PC-3 (cell line): ENCODE measurements around the gene TYROBP. TPM values are rescaled to one million over a fixed set of nuclear protein-coding genes. Genes with fewer than 3 reads are reported as not detected.

ENCODE experiments used
- ATAC-seq: fragments of 200-7000 bp; cut with Tn5 transposase; 2 replicates; pipeline ENCODE4 v1.9.1; 2020; ENCODE audit warnings: mild to moderate bottlenecking, moderate library complexity
- BruUV-seq: library from RNA; stranded (reverse); fragments of 400-500 nt; replicated peaks from 2 replicates; lab custom pipeline; 2021; lab: Mats Ljungman, UMichigan
- CTCF ChIA-PET: fragments of 300-600 bp; sonication (Branson Sonifier 250); formaldehyde crosslinking; loops from one replicate; lab custom pipeline; 2022; ENCODE audit warnings: antibody characterized with exemption; lab: Charles Lee
- POLR2A ChIA-PET: fragments of 300-600 bp; sonication (Branson Sonifier 250); formaldehyde crosslinking; loops from one replicate; lab custom pipeline; 2022; ENCODE audit warnings: antibody characterized with exemption; ENCODE audit not compliant: unreplicated experiment; lab: Charles Lee
- DNase-seq: peaks from one replicate; pipeline ENCODE4 v3.0.0-alpha.2; 2015
- H2AFZ ChIP-seq: fragments of 300-600 bp; sonication (generic); 2 replicates; pipeline ENCODE4 v1.6.0; 2016; ENCODE audit warnings: antibody characterized with exemption, low read length
- H3F3A ChIP-seq: fragments of 300-600 bp; sonication (generic); one replicate; pipeline ENCODE4 v1.6.0; 2017; ENCODE audit warnings: antibody characterized with exemption, low read length, control low read depth, mild to moderate bottlenecking; ENCODE audit not compliant: unreplicated experiment
- H3K27ac ChIP-seq: fragments of 300-600 bp; sonication (generic); 2 replicates; pipeline ENCODE4 v1.5.1; 2016; ENCODE audit warnings: mild to moderate bottlenecking, low read length
- H3K27me3 ChIP-seq: fragments of 300-600 bp; sonication (generic); 2 replicates; pipeline ENCODE4 v1.6.1; 2016; ENCODE audit warnings: low read length, mixed read lengths
- H3K36me3 ChIP-seq: fragments of 300-600 bp; sonication (generic); 2 replicates; pipeline ENCODE4 v1.6.1; 2016; ENCODE audit warnings: low read depth, mixed run types, low read length, mixed read lengths
- H3K4me1 ChIP-seq: fragments of 300-600 bp; sonication (generic); 2 replicates; pipeline ENCODE4 v1.5.1; 2016; ENCODE audit warnings: low read length; ENCODE audit not compliant: insufficient read depth
- H3K4me2 ChIP-seq: fragments of 300-600 bp; sonication (generic); 2 replicates; pipeline ENCODE4 v1.6.0; 2016; ENCODE audit warnings: low read length
- H3K4me3 ChIP-seq: fragments of 300-600 bp; sonication (generic); 2 replicates; pipeline ENCODE4 v1.5.1; 2016; ENCODE audit warnings: mild to moderate bottlenecking, low read length, mixed read lengths
- H3K79me2 ChIP-seq: fragments of 300-600 bp; sonication (generic); 2 replicates; pipeline ENCODE4 v1.6.1; 2017; ENCODE audit warnings: low read length, mixed read lengths
- H3K9ac ChIP-seq: fragments of 300-600 bp; sonication (generic); 2 replicates; pipeline ENCODE4 v1.6.0; 2016; ENCODE audit warnings: mild to moderate bottlenecking, low read length
- H3K9me2 ChIP-seq: fragments of 300-600 bp; sonication (generic); replicated peaks from 2 replicates; pipeline ENCODE4 v1.6.1; 2016; ENCODE audit warnings: mixed run types, low read length, mixed read lengths
- H3K9me3 ChIP-seq: fragments of 300-600 bp; sonication (generic); 2 replicates; pipeline ENCODE4 v1.6.1; 2016; ENCODE audit warnings: low read length, mixed read lengths
- H4K20me1 ChIP-seq: fragments of 300-600 bp; sonication (generic); 2 replicates; pipeline ENCODE4 v1.6.1; 2016; ENCODE audit warnings: low read length, mixed read lengths
- CTCF ChIP-seq: fragments of 300-600 bp; sonication (generic); conservative IDR thresholded peaks from 2 replicates; pipeline ENCODE4 v1.5.1; 2017; ENCODE audit warnings: antibody characterized with exemption, low read depth, mild to moderate bottlenecking, low read length
- EZH2 ChIP-seq: fragments of 300-600 bp; sonication (generic); IDR thresholded peaks from one replicate; pipeline ENCODE4 v1.6.1; 2017; ENCODE audit warnings: antibody characterized with exemption, mild to moderate bottlenecking, low read length; ENCODE audit not compliant: unreplicated experiment
- EZH2phosphoT487 ChIP-seq: fragments of 300-600 bp; sonication (generic); IDR thresholded peaks from 2 replicates; pipeline ENCODE4 v1.6.1; 2018; ENCODE audit warnings: mild to moderate bottlenecking, antibody characterized with exemption, low read length, borderline replicate concordance
- intact Hi-C: fragments of 100-400 bp; cut with micrococcal nuclease; formaldehyde crosslinking; loops from 2 replicates; pipeline ENCODE4 v1.9.0; 2023
- total RNA-seq: library from RNA; depleted of rRNA; stranded (reverse); fragments of >200 nt; gene quantifications from 2 replicates; pipeline ENCODE4 v1.2.3, GENCODE V29; 2014

TYROBP gene
- total RNA-seq, 1 experiment from 2014 or later, result not detected

- Histone ChIP-seq H2AFZ (peak overlapping the region; percentile 77; the same call in 1 of the 2 replicates), H3K4me3 (no peak overlapping the region; the same call in 1 of the 2 replicates), H3F3A (no peaks in the 10 kb centered on the region), H4K20me1 (no peaks in the 10 kb centered on the region), H3K36me3 (no peaks in the 10 kb centered on the region; the same call in 1 of the 2 replicates), H3K9me2 (no peaks in the 10 kb centered on the region), H3K27me3 (no peaks in the 10 kb centered on the region), H3K9me3 (no peaks in the 10 kb centered on the region), H3K4me2 (peak overlapping the region; percentile 58; the same call in 1 of the 2 replicates), H3K79me2 (peaks cover 7% of the 10 kb centered on the region; the same call in 1 of the 2 replicates), H3K4me1 (peaks cover 15% of the 10 kb centered on the region), H3K27ac (no peak overlapping the region), H3K9ac (no peak overlapping the region)
- ATAC-seq (no peak), DNase-seq (peak; percentile 16)
- ChIA-PET CTCF (interaction anchor here (1.0 kb wide), 1 partner anchor 50 kb away, joined by 6 read pairs; no protein-coding TSS in a partner anchor), POLR2A (interaction anchor here (0.6 kb wide), 1 partner anchor 50 kb away, joined by 4 read pairs; no protein-coding TSS in a partner anchor)
- TF ChIP-seq CTCF (no peak), EZH2phosphoT487 (no peak), EZH2 (no peak)
- BruUV-seq, result no TSS peak
- intact Hi-C loops, result loop anchor here (10.0 kb wide), 2 partner anchors 122 to 218 kb away; partner anchors contain the start of genes KMT2B, THAP8 and WDR62
These were observed 24.3 kb upstream of the TYROBP start for GRCh38 chr19:35932291-35932936.

GRCh38 chr19:35931874-35932202 lies 23.7 kb upstream of the TYROBP start:
- Histone ChIP-seq H3K4me1 (peaks cover 12% of the 10 kb centered on the region), H3K36me3 (no peaks in the 10 kb centered on the region; the same call in 1 of the 2 replicates), H3F3A (no peaks in the 10 kb centered on the region), H2AFZ (peak overlapping the region; percentile 77), H3K27ac (no peak overlapping the region), H3K4me3 (peak overlapping the region; percentile 12; the same call in 1 of the 2 replicates), H3K9ac (no peak overlapping the region), H4K20me1 (no peaks in the 10 kb centered on the region), H3K9me3 (no peaks in the 10 kb centered on the region), H3K27me3 (no peaks in the 10 kb centered on the region), H3K79me2 (peaks cover 3% of the 10 kb centered on the region; the same call in 1 of the 2 replicates), H3K4me2 (peak overlapping the region; percentile 58), H3K9me2 (no peaks in the 10 kb centered on the region)
- CTCF ChIA-PET, result interaction anchor here (1.0 kb wide), 1 partner anchor 50 kb away, joined by 6 read pairs; no protein-coding TSS in a partner anchor
- no peak for DNase-seq
- TF ChIP-seq EZH2phosphoT487 (no peak), CTCF (no peak; the same call in 1 of the 2 replicates), EZH2 (no peak)
- POLR2A ChIA-PET, result interaction anchor here (0.6 kb wide), 1 partner anchor 50 kb away, joined by 4 read pairs; no protein-coding TSS in a partner anchor
- intact Hi-C loops, result loop anchor here (1.0 to 10.0 kb wide), 5 partner anchors 33 to 217 kb away; partner anchors contain the start of genes KMT2B, LIN37, THAP8 and WDR62
- no TSS peak for BruUV-seq
- peak; percentile 1; the same call in 1 of the 2 replicates for ATAC-seq
